ENCODE data around the gene ID3. TPM values are rescaled to one million over a fixed set of nuclear protein-coding genes. Genes with fewer than 3 reads are reported as not detected.

Gene ID3
- total and polyA plus RNA-seq, 2 of the 8 experiments (the other 6 are each of a cell fraction or from before 2014, with no cell fraction given) = 240 to 304 TPM

GRCh38 chr1:23515905-23516304 is 43.4 kb downstream of the ID3 start (continued):
- no peak for TF ChIP-seq HDAC2 (IDR thresholded peaks at IDR 0.05; ENCODE audit: borderline replicate concordance in 1 of 2, low read depth in 2 of 2, low read length in 2 of 2)

Measured in H1 (cell line).